ENCODE measurements around the gene C4orf50.

C4orf50 gene

GRCh38 chr4:6043843-6044242, 25.6 kb upstream of the C4orf50 start:
- TF ChIP-seq EZH2 (IDR thresholded peaks at IDR 0.05; ENCODE audit: borderline replicate concordance, low read length): no peak
- TF ChIP-seq, protein P1, sequence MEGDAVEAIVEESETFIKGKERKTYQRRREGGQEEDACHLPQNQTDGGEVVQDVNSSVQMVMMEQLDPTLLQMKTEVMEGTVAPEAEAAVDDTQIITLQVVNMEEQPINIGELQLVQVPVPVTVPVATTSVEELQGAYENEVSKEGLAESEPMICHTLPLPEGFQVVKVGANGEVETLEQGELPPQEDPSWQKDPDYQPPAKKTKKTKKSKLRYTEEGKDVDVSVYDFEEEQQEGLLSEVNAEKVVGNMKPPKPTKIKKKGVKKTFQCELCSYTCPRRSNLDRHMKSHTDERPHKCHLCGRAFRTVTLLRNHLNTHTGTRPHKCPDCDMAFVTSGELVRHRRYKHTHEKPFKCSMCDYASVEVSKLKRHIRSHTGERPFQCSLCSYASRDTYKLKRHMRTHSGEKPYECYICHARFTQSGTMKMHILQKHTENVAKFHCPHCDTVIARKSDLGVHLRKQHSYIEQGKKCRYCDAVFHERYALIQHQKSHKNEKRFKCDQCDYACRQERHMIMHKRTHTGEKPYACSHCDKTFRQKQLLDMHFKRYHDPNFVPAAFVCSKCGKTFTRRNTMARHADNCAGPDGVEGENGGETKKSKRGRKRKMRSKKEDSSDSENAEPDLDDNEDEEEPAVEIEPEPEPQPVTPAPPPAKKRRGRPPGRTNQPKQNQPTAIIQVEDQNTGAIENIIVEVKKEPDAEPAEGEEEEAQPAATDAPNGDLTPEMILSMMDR (IDR thresholded peaks at IDR 0.05; ENCODE audit: low read length): no peak
- H3K4me2 ChIP-seq (ENCODE audit: low read length): no peak overlapping the region
- H3K36me3 ChIP-seq (ENCODE audit: insufficient read depth, low read length): no peaks in the 10 kb centered on the region
- H2AFZ ChIP-seq (ENCODE audit: low read length): no peak overlapping the region
- H3K9me3 ChIP-seq (ENCODE audit: low read length): no peaks in the 10 kb centered on the region
- H4K20me1 ChIP-seq (ENCODE audit: insufficient read depth, low read length): no peaks in the 10 kb centered on the region
- H3F3A ChIP-seq (ENCODE audit: insufficient read depth, low read length): no peaks in the 10 kb centered on the region
- no peak overlapping the region for H3K9ac ChIP-seq (ENCODE audit: low read length)
- no peaks in the 10 kb centered on the region for H3K79me2 ChIP-seq (ENCODE audit: insufficient read depth, low read length)
- no peaks in the 10 kb centered on the region for H3K4me1 ChIP-seq (ENCODE audit: insufficient read depth, low read length, severe bottlenecking)
- no peaks in the 10 kb centered on the region for H3K9me2 ChIP-seq (ENCODE audit: low read depth, low read length)
- no peak overlapping the region for H3K4me3 ChIP-seq (ENCODE audit: low read depth, low read length, poor library complexity, severe bottlenecking)
- H3K27ac ChIP-seq (ENCODE audit: low read depth, low read length, poor library complexity, severe bottlenecking): no peak overlapping the region
- H3K27me3 ChIP-seq (ENCODE audit: insufficient read depth, low read length): no peaks in the 10 kb centered on the region

DNA sequence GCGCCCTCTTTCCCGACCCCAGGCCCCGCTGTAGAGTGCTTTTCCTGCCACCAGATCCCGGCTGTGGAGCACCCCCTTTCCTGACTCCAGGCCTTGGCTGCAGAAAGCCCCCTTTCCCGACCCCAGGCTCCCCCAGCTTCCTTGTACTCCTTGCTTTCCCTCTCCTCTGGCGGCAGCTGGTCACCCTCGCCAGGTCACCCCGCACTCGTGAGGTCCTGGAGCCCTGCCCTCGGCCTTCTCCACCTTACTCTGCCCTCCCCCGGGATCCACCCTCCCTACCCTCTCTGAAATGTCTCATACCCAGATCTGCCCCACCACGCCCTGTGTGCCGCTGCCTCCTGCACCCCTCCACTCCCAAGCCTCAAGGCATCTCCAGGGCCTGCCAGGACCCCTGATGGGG, 25.0 kb upstream of the C4orf50 start:
- H4K20me1 ChIP-seq (ENCODE audit: insufficient read depth, low read length): no peaks in the 10 kb centered on the region
- no peaks in the 10 kb centered on the region for H3K36me3 ChIP-seq (ENCODE audit: insufficient read depth, low read length)
- H3K27me3 ChIP-seq (ENCODE audit: insufficient read depth, low read length): no peaks in the 10 kb centered on the region
- no peak for TF ChIP-seq EZH2 (IDR thresholded peaks at IDR 0.05; ENCODE audit: borderline replicate concordance, low read length)
- TF ChIP-seq, protein P1 (IDR thresholded peaks at IDR 0.05; ENCODE audit: low read length): no peak
- H3K9ac ChIP-seq (ENCODE audit: low read length): no peak overlapping the region
- H3K4me3 ChIP-seq (ENCODE audit: low read depth, low read length, poor library complexity, severe bottlenecking): no peak overlapping the region
- no peak overlapping the region for H2AFZ ChIP-seq (ENCODE audit: low read length)
- H3K9me2 ChIP-seq (ENCODE audit: low read depth, low read length): no peaks in the 10 kb centered on the region
- no peak overlapping the region for H3K4me2 ChIP-seq (ENCODE audit: low read length)
- no peaks in the 10 kb centered on the region for H3F3A ChIP-seq (ENCODE audit: insufficient read depth, low read length)
- H3K4me1 ChIP-seq (ENCODE audit: insufficient read depth, low read length, severe bottlenecking): no peaks in the 10 kb centered on the region
- no peak overlapping the region for H3K27ac ChIP-seq (ENCODE audit: low read depth, low read length, poor library complexity, severe bottlenecking)
- H3K79me2 ChIP-seq (ENCODE audit: insufficient read depth, low read length): no peaks in the 10 kb centered on the region
- H3K9me3 ChIP-seq (ENCODE audit: low read length): no peaks in the 10 kb centered on the region

DNA sequence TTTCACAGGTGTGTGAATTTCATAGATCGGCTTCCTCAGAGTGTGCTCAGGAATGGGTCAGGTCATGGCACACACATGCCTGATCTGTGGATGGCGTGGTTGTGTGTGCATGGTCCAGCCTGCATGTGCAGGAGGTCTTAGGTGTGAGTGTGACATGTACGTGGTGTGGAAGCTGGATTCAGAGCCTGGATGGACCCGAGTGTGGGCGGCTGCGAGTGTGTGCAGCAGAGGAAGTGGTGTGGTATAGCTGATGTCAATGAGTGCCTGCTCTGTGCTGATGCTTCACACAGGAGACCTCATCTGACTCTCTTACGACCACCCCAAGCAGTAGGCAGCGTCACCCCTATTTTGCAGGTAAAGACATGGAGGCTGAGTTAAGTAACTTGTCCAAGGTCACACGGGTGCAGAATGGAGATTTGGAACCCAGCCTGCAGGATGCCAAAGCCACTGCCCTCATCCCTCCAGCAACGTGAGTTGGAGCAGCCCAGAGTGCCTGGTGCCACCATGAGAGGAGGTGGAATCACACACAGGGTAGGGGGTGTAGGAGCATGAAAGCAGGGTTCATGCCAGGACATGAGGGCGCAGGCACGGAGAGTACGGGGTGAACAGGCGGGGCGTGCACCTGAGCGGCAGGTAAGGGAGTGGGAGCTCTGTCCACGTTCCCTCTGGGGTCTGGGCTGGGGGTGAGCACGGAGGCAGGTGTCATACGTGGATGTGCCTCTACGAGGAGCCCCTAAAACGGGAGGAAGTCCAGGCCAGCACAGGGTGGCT, 24.2 kb upstream of the C4orf50 start:
- Histone ChIP-seq H2AFZ (ENCODE audit: low read length) (no peak overlapping the region), H3K79me2 (ENCODE audit: insufficient read depth, low read length) (no peaks in the 10 kb centered on the region), H3K4me1 (ENCODE audit: insufficient read depth, low read length, severe bottlenecking) (no peaks in the 10 kb centered on the region), H3K27ac (ENCODE audit: low read depth, low read length, poor library complexity, severe bottlenecking) (no peak overlapping the region), H3F3A (ENCODE audit: insufficient read depth, low read length) (no peaks in the 10 kb centered on the region), H3K4me3 (ENCODE audit: low read depth, low read length, poor library complexity, severe bottlenecking) (no peak overlapping the region), H3K36me3 (ENCODE audit: insufficient read depth, low read length) (no peaks in the 10 kb centered on the region), H3K9me2 (ENCODE audit: low read depth, low read length) (no peaks in the 10 kb centered on the region), H3K27me3 (ENCODE audit: insufficient read depth, low read length) (no peaks in the 10 kb centered on the region), H3K9ac (ENCODE audit: low read length) (no peak overlapping the region), H3K9me3 (ENCODE audit: low read length) (no peaks in the 10 kb centered on the region), H3K4me2 (ENCODE audit: low read length) (no peak overlapping the region), H4K20me1 (ENCODE audit: insufficient read depth, low read length) (no peaks in the 10 kb centered on the region)
- TF ChIP-seq, protein P1 (IDR thresholded peaks at IDR 0.05; ENCODE audit: low read length): no peak
- TF ChIP-seq EZH2 (IDR thresholded peaks at IDR 0.05; ENCODE audit: borderline replicate concordance, low read length): no peak

All from OCI-LY1 (cell line).